ENCODE data around the gene KIR2DL1.
"Not testable (repeated sequence)": the region's sequence is repeated elsewhere in the genome, so short reads cannot be mapped to it uniquely, and the experiment has no call there.

GRCh38 chr19:54832496-54832895, 62.9 kb downstream of the KIR2DL1 start, which contains the start of gene KIR2DS4:
- TF ChIP-seq CTCF (conservative IDR thresholded peaks at IDR 0.05; ENCODE audit: low read length); EZH2phosphoT487 (IDR thresholded peaks at IDR 0.05; ENCODE audit: borderline replicate concordance): not testable (repeated sequence)

All from Loucy (cell line).